NCI-H1417 treated with DMSO at 0.1 percent for 48 hours (cell line): ENCODE measurements around the gene PPP1R14B.
A peak's percentile ranks its signal among the peaks of the same experiment; 100 is the strongest.

Experiments used
- DNase-seq: peaks from one replicate; lab custom pipeline; 2025; lab: John Stamatoyannopoulos, UW

The PPP1R14B gene

DNA sequence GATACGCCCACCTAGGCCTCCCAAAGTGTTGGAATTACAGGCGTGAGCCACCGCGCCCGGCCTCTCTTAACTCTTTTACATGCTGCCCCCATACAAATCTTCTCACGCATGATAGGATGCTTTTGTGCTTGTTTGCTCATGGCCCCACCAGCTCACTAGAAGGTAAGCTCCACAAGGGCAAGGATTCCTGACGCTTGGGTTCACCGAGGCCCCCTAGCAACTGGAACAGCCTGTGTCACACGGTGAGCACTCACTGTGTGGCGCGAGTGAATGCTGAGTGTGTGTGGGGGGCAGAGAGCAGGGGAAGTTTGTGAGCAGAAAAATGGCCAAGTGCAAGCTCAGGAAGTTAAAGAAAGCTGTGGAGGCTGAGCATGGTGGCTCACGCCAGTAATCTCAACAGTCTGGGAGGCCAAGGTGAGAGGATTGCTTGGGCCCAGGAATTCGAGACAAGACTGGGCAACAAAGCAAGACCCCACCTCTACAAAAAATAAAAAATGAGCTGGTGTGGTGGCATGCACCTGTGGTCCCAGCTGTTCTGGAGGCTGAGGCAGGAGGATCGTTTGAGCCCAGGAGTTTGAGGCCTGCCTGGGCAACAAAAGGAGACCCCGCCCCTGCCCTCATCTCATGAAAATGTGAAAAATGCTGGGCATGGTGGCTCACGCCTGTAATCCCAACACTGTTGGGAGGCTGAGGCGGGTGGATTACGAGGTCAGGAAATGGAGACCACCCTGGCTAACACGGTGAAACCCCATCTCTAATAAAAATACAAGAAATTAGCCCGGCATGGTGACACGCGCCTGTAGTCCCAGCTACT, 35.4 kb upstream of the PPP1R14B start:
- no peak for DNase-seq

GRCh38 chr11:64278576-64279190, 31.9 kb upstream of the PPP1R14B start:
- DNase-seq = no peak

DNA sequence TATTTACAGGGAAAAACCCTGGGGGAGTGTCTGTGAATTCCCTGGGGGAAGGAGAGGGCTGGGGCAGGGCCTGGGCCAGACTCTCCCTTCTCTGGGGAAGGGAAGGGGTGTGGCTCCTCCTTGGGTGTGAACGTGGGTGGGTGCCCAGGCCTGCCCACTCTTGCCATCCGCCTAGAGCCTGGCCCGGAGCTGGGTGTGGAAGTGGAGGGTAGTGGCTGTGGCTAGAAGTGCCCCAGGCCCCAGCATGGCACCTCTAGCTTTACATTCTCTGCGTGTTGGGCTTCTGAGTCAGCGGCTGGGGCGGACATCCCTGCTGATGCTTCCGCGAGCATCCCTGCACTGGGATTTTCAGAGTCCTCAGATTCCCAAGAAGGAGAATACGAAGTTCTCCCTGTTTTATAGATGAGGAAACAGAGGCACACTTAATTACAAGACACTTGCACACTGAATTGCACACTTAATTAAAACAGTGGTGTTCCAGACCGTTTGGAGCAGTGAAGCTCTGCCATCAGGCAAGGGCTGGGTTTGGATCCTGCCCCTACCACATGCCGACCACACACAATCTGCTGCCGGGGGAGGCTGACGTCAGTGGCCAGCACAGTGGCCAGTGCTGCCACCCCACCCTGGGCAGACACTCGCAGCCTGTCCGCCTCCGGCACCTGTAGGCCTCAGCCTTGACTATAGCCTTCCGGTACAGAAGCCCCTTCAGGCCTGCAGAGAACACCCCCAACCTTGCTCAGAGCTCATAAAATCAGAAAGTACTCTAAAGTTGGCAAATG, 30.1 kb upstream of the PPP1R14B start:
- DNase-seq = no peak

- DNase-seq = no peak
Observed at GRCh38 chr11:64275841-64276240, 29.1 kb upstream of the PPP1R14B start.

- DNase-seq = no peak
Observed at GRCh38 chr11:64275031-64275800, 28.5 kb upstream of the PPP1R14B start.

GRCh38 chr11:64269540-64270220, 22.9 kb upstream of the PPP1R14B start:
- peak; percentile 99 for DNase-seq

DNA sequence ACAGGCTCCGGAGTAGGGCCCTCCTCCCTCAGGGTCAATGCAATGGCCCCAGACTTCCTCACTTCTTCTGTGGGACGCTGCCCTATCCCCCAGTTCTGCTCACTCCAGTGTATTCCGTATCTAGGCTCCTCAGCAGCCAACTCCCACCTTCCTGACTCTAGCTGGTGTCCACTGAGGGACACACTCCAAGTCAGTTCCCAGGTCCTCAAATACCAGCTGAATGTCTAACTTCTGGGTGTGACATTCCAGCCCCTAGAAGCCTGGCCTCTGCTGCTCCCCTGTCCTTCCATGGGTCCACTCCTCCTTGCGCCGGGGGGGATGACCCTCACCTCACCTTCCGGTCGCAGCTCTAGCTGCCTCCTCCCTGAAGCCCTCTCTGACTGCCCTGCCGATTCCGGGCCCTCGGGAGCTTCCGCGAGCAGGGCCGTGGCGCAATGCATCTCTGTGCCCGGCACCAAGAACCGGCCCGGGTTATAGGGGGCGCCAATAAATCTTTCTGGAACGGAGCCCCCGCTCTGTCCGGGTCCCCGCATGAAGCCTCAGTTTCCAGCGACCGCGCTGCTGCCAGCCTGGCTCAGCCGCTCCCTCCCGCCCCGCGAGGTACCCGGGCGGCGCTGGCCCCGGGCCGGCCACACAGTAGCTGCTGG, 22.3 kb upstream of the PPP1R14B start:
- DNase-seq = no peak

DNA sequence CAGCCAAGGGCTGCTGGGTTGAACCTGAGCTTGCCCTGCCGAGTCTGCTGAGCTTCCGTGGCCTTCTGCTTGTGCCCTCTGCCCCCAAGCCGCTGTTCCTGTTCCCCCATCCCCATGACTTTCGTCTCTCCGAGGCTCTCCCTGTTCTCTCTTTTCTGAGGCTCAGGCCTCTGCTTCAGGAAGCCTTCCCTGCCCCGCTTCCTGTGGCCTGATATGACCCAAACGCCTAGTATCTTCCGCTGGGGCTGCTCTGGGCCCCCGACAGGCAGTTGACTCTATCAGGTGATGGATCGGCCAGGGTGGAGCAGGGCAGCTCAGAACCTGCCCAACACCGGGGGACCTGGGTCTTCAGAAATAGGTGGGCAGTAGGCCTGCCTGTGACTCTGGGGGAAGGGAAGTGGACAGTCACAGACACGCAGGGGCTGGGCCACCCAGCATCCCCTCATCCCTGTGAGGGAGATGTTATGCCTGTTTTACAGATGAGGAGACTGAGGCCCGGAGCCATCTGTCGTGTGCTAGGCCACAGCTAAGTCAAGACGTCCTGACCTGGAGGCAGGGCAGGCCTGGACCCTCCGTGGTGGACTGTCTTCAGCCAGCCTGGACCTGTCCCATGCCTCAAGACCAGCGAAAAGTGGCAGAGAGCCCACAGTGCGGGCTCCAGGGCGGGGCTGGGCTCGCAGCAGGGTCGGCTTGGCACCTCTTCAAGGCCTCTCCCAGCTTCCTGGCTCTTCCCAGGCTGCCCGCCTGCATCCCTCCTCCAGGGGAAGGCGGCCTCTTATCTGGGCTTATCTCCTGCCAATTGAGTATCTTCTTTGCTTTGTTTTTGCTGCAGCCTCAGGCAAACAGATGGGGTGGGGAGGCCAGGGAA, 21.5 kb upstream of the PPP1R14B start:
- DNase-seq = no peak

DNA sequence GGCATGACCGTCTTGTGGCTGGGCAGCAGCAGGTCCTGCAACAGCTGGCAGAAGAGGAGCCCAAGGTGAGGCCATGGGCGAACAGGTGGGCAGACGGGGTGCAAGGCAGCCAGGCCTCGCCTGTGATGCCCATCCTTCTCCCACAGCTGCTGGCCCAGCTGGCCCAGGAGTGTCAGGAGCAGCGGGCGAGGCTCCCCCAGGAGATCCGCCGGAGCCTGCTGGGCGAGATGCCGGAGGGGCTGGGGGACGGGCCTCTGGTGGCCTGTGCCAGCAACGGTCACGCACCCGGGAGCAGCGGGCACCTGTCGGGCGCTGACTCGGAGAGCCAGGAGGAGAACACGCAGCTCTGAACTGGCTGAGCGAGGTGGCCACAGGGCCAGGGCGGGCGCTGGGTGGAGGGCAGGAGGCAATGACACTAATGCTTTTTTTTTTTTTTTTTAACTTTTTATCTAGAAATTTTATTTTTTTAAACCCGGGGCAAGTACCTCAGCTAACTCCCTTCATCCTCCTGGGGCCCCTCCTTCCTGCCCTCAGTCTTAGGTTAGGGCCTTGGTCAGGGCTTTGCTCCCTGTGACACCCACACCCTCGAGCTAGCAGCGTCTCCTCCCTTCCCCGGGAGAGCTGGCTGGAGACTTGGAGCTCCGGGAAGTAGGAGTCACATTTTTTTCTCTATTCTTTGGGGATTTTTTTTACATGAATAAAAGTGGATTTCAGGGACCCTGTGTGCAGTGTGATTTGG, 20.6 kb upstream of the PPP1R14B start:
- no peak for DNase-seq

DNA sequence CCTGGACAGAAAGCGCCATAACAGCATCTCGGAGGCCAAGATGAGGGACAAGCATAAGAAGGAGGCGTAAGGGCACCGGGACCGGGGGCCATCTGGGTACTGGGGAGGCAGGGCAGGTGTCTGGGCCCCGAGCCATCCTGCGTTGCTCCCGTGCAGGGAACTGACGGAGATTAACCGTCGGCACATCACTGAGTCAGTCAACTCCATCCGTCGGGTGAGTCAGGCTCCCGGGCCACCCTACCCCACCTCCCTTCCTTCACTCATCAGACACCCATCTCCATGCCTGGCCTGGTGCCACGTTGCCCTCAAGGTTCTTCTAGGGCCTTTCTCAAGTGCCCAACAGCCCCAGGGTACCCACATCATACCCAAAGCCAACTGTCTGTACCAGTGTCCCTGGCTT, 19.6 kb upstream of the PPP1R14B start:
- DNase-seq = no peak

DNA sequence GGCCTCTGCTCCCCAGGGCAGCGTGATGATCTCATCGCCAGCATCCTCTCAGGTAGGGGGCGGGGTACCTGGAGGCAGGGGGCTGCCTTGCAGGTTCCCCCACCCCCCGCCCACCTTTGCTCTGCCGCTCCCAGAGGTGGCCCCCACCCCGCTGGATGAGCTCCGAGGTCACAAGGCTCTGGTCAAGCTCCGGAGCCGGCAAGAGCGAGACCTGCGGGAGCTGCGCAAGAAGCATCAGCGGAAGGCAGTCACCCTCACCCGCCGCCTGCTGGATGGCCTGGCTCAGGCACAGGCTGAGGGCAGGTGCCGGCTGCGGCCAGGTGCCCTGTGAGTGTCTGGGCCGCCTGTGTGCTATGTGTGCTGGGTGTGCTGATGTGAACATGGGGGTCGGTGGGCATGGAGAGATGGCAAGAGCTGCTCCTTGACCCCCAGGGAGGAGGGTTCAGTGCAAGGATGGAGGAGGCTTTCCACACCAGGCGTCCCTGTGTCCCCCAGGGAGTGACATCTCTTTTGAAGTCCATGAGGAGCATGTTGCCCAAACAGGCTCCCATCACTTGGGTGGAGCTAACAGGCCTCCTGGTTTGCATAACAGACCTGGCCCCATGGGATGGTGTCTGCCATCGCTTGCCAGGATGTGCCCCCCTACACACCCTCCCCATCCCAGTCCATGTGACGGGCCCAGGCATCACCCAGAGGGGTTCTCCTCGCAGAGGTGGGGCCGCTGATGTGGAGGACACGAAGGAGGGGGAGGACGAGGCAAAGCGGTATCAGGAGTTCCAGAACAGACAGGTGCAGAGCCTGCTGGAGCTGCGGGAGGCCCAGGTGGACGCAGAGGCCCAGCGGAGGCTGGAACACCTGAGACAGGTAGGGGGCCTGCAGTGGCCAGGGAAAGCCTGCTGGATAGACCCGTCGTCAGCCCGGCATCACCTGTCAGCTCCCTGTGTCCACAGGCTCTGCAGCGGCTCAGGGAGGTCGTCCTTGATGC, 18.7 kb upstream of the PPP1R14B start:
- no peak for DNase-seq

DNA sequence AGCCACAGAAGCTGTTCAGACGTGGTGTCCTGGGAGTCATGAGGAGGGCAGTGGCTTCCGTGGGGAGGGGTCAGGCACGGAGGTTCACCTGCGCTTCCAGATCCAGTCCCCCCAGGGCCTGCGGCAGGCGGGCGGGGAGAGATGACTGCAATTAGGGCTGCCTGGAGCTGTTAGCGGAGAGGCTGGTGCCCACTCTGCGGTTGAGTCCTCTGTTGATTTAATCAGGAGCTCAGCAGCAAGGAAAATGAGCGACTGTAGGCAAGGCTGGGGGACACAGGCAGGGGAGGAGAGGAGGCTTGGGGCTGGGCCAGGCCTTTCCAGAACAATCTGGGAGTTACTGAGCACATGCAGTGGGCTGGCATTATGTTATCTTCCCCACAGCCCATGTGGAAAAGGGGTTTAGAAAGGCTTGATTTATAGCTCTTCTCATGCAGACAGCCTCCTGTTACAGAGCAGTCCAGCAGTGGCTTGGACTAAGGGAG, 17.7 kb upstream of the PPP1R14B start:
- no peak for DNase-seq

DNA sequence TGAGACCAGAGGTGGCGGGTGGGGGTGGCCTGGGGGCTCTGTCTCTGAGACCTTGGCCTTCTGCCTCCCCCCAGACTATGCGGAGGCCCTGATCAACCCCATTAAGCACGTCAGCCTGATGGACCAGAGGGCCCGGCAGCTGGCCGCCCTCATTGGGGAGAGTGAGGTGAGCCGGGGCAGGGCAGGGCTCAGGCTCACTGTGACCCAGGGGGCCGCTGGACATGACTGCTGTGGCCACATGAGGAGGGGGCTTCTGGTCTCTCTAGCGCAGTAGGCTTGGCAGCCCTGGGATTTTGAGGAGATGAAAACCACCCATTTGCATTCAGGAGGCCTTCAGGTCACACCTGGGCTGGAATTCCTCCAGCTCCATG, 17.2 kb upstream of the PPP1R14B start:
- DNase-seq = no peak

DNA sequence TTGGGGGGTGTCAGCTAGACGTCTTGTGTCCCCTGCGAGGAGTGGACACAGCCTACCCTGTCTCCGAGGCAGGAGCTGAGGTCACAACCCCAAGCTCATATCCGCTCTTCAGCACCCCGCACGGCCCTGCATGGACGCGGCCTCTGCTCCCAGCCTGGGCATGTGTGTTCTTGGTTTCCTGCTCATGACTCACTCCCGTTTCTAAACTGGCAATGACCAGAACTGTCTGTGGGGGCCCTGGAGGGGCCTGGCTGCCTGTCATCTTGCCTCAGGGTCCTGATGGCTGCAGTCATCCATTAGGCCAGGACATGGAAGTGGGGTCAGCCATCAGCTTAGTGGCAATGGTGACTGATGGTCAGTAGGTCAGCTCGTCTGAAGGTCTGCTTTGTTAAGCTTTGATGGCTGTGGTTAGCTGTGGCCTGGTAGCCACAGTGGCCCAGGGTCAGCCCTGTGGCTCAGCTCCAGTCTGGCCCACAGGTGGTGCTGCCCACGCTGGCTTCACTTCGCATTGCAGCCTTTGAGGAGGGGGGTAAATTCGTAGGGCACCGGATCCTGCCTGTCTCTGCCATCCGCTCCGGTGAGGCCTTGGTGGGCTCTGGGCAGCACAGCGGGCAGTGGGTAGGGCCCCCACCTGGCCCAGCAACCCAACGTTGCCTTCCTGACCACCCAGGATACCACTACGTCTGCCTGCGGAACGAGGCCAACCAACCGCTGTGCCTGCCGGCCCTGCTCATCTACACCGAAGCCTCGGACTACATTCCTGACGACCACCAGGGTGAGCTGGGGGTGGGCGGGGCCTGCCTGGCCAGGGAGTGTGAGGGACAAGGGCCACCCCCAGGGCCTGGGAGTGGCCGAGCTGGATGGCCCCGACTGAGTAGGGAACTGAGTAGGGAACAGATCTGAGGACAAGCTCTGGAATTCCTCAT, 16.5 kb upstream of the PPP1R14B start:
- no peak for DNase-seq

DNA sequence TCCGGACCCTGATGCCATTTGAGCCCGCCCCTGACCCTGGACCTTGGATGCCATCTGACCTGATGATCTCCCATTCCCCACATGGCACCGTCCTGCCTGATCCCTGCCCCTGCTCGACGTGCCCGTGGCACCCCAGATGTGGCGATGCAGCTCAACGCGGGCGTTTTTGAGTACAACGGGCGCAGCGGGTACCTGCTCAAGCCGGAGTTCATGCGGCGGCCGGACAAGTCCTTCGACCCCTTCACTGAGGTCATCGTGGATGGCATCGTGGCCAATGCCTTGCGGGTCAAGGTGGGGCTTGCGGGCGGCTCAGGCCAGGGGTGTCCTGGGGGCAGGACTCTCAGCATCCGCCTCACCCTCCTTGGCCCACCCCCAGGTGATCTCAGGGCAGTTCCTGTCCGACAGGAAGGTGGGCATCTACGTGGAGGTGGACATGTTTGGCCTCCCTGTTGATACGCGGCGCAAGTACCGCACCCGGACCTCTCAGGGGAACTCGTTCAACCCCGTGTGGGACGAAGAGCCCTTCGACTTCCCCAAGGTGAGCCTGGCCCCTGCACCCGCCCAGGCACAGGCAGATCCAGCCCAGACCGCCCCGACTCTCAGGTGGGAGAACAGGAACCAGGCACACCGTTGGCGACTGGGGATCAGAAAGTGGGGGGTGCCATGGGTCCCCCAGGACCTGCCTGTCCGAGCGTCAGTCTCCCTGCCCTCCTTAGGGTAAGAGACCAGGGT, 15.7 kb upstream of the PPP1R14B start:
- DNase-seq = no peak

GRCh38 chr11:64261556-64262080, 14.9 kb upstream of the PPP1R14B start:
- no peak for DNase-seq
